ENCODE results near the gene RPTN. TPM values are rescaled to one million over a fixed set of nuclear protein-coding genes. Genes with fewer than 3 reads are reported as not detected.

The RPTN gene
- total and polyA plus RNA-seq, 8 donors, result not detected

DNA sequence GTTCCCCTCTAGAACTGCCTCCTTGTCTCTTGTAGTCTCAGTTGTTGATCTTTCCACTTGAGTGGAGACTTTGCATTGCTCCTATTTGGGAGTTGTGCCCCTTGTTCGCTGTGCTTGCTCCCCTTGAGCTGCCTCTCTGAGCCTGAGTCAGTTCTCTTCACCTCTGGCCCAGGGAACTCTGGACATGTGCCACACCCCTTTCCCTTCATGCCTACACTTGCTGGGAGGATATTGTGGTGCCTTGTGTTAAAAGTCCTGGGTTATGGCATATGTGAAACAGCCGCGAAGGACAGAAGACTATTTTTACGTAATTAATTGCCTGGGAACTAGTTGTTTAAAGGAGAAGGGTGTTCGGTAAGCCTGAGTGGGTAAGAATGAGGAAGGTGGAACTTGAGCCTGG, 32.2 kb upstream of the RPTN start:
- ATAC-seq, result no peak
- intact Hi-C loops (cut with DNase I), result loop anchor here in 1 of 2 donors (10.0 kb wide), 1 partner anchor 264 kb away; no protein-coding TSS in a partner anchor
- no peak overlapping the region for H3K4me3 ChIP-seq
- H3K27ac ChIP-seq, result no peak overlapping the region
- H3K36me3 ChIP-seq, result no peaks in the 10 kb centered on the region
- peaks cover 0 to 12% of the 10 kb centered on the region in 2 donors for H3K4me1 ChIP-seq
- TF ChIP-seq CTCF (IDR thresholded peaks at IDR 0.05), result no peak
- H3K9me3 ChIP-seq, result no peaks in the 10 kb centered on the region
- peaks cover 0 to 13% of the 10 kb centered on the region in 2 donors for H3K27me3 ChIP-seq
- DNase-seq, result no peak

DNA sequence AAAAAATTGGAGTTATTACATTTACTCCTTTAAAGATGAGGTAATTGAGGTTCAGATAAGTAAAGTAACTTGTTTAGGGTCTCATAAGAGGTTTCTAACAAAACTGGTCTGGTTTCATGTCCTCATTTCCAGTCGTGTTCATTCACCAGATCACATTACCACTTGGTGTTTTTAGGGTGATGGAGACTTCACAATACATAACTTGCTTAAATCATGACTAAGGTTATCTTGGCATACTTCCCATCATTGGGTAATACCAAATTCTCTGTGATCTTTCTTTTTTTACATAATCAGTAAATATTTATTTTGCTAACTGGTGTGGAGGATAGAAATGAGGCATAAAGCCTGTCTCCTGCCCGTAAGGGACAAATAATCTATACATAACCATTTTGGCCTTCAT, 31.6 kb upstream of the RPTN start:
- Histone ChIP-seq H3K4me1 (peaks cover 0 to 12% of the 10 kb centered on the region in 2 donors), H3K36me3 (no peaks in the 10 kb centered on the region), H3K27me3 (peaks cover 0 to 13% of the 10 kb centered on the region in 2 donors), H3K4me3 (no peak overlapping the region), H3K27ac (no peak overlapping the region), H3K9me3 (no peaks in the 10 kb centered on the region)
- no peak for TF ChIP-seq CTCF (IDR thresholded peaks at IDR 0.05)
- DNase-seq, result peak in 1 of 4 donors; percentile 33
- intact Hi-C loops (cut with DNase I), result loop anchor here in 1 of 2 donors (10.0 kb wide), 1 partner anchor 264 kb away; no protein-coding TSS in a partner anchor
- ATAC-seq, result peak; percentile 7

DNA sequence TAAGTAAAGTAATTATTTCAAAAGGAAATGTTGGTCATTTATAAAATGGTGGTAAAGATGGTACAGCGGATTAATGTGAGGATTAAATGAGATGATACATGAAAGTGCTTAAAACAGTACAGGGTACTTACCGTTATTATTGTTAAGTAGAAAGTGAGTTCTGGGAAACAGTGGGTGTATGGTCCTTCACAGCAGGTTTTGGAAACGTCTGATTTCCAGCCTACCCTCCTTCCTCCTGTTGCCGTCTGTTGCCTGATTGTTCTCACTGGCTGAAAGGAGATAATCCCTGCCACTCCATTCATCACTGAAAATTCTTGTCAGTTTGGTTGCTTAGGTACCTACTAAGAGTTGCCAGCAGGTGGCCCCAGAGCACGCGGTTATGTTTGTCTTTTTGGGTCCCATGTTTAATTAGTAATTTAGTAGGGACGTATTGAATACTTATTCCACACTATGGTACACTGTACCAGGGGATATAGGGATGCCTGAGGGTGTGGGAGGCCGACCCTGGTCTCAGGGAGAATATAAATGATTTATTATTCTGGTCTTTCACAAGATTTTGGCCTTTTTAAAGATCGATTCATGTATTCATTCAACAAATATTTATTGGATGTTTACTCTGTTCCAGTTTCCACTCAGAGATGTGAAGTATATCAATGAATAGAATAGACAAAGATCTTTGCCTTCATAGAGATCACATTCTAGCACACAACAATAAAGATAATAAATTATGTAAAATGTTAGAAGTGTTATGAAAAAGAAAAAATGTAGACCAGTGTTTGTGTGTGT, 30.8 kb upstream of the RPTN start:
- Histone ChIP-seq H3K9me3 (no peaks in the 10 kb centered on the region), H3K4me3 (peak overlapping the region; percentile 38 to 50), H3K4me1 (peaks cover 0 to 12% of the 10 kb centered on the region in 2 donors), H3K36me3 (no peaks in the 10 kb centered on the region), H3K27ac (no peak overlapping the region), H3K27me3 (peaks cover 0 to 13% of the 10 kb centered on the region in 2 donors)
- peak; percentile 81 for ATAC-seq
- peak; percentile 44 to 68 (median 62) for DNase-seq
- intact Hi-C loops (cut with DNase I), result loop anchor here in 1 of 2 donors (10.0 kb wide), 1 partner anchor 265 kb away; no protein-coding TSS in a partner anchor
- TF ChIP-seq CTCF (IDR thresholded peaks at IDR 0.05), result peak; percentile 62 to 63

DNA sequence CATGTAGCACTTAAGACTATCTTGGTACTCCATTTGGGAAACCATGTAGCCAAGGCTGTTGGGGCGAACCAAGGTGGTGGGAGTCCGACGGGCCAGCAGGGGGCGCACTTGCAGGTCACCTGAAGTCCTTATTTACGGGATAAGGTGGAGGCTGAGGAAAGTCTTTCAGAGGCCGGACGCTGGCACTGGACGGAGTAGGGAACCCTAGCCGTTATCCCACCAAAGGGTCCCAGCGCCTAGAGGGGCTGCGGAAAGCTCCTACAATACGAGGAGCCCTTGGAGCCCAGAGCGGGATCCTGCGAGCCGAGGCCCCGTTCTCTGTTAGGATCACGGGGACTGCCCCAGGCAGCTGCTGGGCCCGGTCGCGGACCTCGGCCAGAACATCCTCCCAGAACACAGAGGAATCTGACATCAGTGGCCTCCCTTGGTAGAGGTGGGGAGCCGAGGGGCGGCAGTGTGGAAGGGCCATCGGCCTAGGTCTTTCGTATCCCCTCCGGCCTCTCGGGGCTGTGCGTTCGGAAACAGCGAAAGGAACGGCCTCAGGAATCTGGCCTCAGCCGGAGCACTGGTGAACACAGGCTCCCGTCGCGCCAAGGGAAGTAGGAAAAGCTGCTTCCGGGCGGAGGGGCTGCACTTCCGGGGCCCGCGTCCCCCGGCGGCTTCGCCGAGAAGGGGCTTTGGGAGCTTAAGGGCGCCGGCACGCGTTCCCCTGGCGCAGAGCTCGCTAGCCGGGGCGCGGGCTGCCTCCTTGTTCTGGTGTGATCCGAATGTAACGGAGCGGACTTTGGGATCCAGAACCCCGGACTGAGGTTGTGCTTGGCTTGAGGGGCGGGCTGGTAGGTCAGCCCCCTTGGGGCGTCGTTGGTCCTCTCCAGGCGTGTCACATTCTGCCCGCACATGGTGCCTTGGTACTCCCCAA, 29.9 kb upstream of the RPTN start:
- ATAC-seq (peak; percentile 85), DNase-seq (peak; percentile 53 to 92 (median 76))
- no peaks in the 10 kb centered on the region for H3K36me3 ChIP-seq
- no peaks in the 10 kb centered on the region for H3K9me3 ChIP-seq
- intact Hi-C loops (cut with DNase I), result no loop called here
- peaks cover 0 to 12% of the 10 kb centered on the region in 2 donors for H3K4me1 ChIP-seq
- peaks cover 0 to 13% of the 10 kb centered on the region in 2 donors for H3K27me3 ChIP-seq
- peak overlapping the region in 1 of 2 donors; percentile 22 for H3K27ac ChIP-seq
- peak; percentile 88 to 90 for TF ChIP-seq CTCF (IDR thresholded peaks at IDR 0.05)
- H3K4me3 ChIP-seq, result peak overlapping the region; percentile 38 to 50
